Panc1 (cell line): ENCODE data around the gene CATSPER3.

Experiments used
- POLR2AphosphoS5 ChIP-seq: IDR thresholded peaks from 2 replicates; pipeline ENCODE4 v1.6.1; 2012; ENCODE audit warnings: mild to moderate bottlenecking, low read depth, low read length, moderate library complexity
- TCF7L2 ChIP-seq: IDR thresholded peaks from 2 replicates; pipeline ENCODE4 v1.6.1; 2011; ENCODE audit warnings: mild to moderate bottlenecking, low read depth, low read length, inconsistent platforms
- TF ChIP-seq, protein P1 (sequence below): fragments of 450-650 bp; IDR thresholded peaks from 2 replicates; pipeline ENCODE4 v1.5.1; 2017; ENCODE audit warnings: mild to moderate bottlenecking

DNA sequence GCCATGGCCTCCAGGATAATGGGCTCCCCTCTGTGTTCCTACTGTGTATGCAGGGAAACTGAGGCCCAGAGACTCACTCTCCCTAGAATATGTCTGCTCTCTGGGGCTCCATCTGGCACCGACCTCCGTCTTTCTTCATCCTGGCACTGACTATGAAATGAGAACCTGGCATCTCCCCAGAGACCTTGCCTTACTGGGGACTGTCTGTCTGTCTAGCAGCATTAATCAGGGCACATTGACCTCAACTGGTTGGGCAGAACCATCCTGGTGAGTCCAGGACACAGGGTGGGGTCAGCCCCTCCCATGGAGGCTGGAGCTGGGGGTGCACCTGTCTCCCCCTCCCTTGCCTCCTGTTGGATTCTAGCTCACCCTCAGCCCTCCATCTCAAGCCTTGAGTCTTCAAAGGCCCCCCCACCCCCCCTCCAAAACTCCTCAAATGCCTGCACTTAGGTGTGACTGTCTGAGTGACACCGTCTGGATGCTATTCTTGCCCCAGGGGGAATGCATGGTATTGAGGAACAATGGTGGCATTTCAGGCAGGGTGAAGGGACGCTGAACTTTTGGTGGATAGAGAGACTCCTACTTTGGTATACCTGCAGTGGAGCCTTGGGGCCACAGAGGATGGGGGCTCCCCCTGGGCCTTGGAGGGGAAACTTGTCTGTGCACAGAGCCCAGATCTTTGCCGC is 79.1 kb downstream of the CATSPER3 start:
- TF ChIP-seq, protein P1, sequence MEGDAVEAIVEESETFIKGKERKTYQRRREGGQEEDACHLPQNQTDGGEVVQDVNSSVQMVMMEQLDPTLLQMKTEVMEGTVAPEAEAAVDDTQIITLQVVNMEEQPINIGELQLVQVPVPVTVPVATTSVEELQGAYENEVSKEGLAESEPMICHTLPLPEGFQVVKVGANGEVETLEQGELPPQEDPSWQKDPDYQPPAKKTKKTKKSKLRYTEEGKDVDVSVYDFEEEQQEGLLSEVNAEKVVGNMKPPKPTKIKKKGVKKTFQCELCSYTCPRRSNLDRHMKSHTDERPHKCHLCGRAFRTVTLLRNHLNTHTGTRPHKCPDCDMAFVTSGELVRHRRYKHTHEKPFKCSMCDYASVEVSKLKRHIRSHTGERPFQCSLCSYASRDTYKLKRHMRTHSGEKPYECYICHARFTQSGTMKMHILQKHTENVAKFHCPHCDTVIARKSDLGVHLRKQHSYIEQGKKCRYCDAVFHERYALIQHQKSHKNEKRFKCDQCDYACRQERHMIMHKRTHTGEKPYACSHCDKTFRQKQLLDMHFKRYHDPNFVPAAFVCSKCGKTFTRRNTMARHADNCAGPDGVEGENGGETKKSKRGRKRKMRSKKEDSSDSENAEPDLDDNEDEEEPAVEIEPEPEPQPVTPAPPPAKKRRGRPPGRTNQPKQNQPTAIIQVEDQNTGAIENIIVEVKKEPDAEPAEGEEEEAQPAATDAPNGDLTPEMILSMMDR = no peak
- no peak for TF ChIP-seq TCF7L2
- no peak for TF ChIP-seq POLR2AphosphoS5
